BJ (cell line): ENCODE measurements around the gene FNDC11. TPM values are rescaled to one million over a fixed set of nuclear protein-coding genes. Genes with fewer than 3 reads are reported as not detected.

Source experiments
- CTCF ChIA-PET: fragments of 350-600 bp; formaldehyde crosslinking; extraction: SDS; loops from one replicate; lab custom pipeline; 2021; ENCODE audit warnings: antibody characterized with exemption, inconsistent platforms; lab: Yijun Ruan, JAX
- POLR2A ChIA-PET: fragments of 300-600 bp; sonication (Branson Sonifier 250); formaldehyde crosslinking; extraction: SDS; loops from one replicate; lab custom pipeline; 2021; ENCODE audit warnings: antibody characterized with exemption; lab: Charles Lee
- DNase-seq: peaks from one replicate; pipeline ENCODE4 v3.0.0-alpha.2; 2011; ENCODE audit warnings: low read depth
- H3K27me3 ChIP-seq: 2 replicates; pipeline ENCODE4 v1.6.0; 2011; ENCODE audit warnings: low read length; ENCODE audit not compliant: control insufficient read depth, insufficient read depth
- H3K36me3 ChIP-seq: 2 replicates; pipeline ENCODE4 v1.5.1; 2011; ENCODE audit warnings: low read length; ENCODE audit not compliant: control insufficient read depth, insufficient read depth
- H3K4me3 ChIP-seq: 2 replicates; pipeline ENCODE4 v1.5.1; 2011; ENCODE audit warnings: low read depth, mild to moderate bottlenecking, control low read depth, low read length
- polyA plus RNA-seq: library from polyadenylated mRNA; depleted of rRNA; stranded (reverse); fragments of >200 nt; gene quantifications from 2 replicates; pipeline ENCODE4 v1.2.3, GENCODE V29; 2011
- TF ChIP-seq, protein P1 (sequence below): IDR thresholded peaks from 2 replicates; pipeline ENCODE4 v1.5.1; 2011; ENCODE audit warnings: low read depth, mild to moderate bottlenecking, control low read depth, inconsistent platforms, low read length, moderate library complexity; ENCODE audit not compliant: insufficient read depth

Gene FNDC11
- polyA plus RNA-seq, 1 experiment = 0.76 TPM

DNA sequence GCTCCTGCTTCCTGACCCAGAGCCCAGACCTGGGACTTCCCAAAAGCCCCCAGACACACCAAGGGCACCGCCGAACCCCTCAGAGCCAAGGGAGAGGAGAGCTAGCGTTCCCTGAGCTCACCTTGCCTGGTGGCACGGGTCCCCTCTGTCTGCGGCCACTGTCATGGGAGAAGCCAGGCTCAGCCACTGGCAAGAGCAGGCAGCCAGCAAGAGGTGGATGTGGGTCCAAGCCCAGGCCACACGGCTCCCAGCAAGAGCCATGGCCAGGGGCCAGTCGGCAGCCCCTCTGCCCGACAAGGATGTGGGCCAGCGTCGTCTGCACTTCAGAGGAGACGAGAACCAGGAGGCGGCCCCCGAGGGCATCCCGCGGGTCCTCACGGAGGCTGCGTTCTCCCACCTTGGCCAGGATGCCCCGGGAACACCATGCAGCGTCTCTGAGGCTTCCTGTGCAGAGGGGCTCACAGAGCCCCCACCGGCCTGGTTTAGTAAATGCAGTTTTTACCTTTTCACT is 35.6 kb upstream of the FNDC11 start:
- Histone ChIP-seq H3K27me3 (no peaks in the 10 kb centered on the region), H3K4me3 (no peak overlapping the region), H3K36me3 (peaks cover 12% of the 10 kb centered on the region)
- TF ChIP-seq, protein P1, sequence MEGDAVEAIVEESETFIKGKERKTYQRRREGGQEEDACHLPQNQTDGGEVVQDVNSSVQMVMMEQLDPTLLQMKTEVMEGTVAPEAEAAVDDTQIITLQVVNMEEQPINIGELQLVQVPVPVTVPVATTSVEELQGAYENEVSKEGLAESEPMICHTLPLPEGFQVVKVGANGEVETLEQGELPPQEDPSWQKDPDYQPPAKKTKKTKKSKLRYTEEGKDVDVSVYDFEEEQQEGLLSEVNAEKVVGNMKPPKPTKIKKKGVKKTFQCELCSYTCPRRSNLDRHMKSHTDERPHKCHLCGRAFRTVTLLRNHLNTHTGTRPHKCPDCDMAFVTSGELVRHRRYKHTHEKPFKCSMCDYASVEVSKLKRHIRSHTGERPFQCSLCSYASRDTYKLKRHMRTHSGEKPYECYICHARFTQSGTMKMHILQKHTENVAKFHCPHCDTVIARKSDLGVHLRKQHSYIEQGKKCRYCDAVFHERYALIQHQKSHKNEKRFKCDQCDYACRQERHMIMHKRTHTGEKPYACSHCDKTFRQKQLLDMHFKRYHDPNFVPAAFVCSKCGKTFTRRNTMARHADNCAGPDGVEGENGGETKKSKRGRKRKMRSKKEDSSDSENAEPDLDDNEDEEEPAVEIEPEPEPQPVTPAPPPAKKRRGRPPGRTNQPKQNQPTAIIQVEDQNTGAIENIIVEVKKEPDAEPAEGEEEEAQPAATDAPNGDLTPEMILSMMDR = no peak
- POLR2A ChIA-PET = no interaction called here
- DNase-seq = no peak
- CTCF ChIA-PET = interaction anchor here (1.9 to 2.2 kb wide), 2 partner anchors 22 to 208 kb away, joined by 6 to 10 read pairs; no protein-coding TSS in a partner anchor

DNA sequence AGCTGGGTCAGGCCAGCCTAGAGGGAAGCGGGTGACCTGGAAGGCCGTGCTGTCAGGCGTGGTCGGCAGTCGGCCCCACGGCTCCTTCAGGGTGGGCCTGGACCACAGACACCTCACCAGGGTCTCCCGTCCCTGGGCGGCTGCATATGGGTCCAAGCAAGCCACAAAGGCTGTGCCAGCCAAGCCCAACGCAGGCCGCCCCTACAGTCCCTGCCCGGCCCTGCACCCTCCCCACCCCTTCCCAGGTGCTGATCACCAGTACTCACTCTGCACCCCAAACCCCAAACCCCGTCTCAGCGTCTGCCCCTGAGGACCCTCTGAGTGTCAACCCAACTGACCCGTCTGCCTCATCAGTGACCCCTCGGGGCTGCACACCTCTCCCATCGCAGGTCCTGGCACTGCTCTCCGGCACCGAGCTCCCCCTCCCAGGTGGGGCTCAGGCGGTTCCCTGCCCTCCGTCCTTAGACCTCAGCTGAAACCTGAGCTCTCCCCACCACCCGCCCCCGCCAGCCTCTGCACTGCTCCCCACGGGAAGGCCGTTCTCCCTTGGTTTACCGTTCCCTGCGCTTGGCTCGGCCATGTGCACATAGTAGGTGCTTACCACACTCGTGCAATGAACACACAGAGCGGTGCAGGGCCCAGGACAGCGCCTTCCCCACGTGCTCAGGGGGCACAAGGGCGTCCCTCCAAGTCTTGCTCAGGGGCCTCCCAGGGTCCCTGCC is 34.9 kb upstream of the FNDC11 start:
- H3K4me3 ChIP-seq = peak overlapping the region; percentile 93
- ChIA-PET POLR2A (no interaction called here), CTCF (interaction anchor here (2.2 kb wide), 1 partner anchor 23 kb away, joined by 10 read pairs; no protein-coding TSS in a partner anchor)
- H3K36me3 ChIP-seq = peaks cover 13% of the 10 kb centered on the region
- no peaks in the 10 kb centered on the region for H3K27me3 ChIP-seq
- no peak for DNase-seq
- TF ChIP-seq, protein P1 = no peak

DNA sequence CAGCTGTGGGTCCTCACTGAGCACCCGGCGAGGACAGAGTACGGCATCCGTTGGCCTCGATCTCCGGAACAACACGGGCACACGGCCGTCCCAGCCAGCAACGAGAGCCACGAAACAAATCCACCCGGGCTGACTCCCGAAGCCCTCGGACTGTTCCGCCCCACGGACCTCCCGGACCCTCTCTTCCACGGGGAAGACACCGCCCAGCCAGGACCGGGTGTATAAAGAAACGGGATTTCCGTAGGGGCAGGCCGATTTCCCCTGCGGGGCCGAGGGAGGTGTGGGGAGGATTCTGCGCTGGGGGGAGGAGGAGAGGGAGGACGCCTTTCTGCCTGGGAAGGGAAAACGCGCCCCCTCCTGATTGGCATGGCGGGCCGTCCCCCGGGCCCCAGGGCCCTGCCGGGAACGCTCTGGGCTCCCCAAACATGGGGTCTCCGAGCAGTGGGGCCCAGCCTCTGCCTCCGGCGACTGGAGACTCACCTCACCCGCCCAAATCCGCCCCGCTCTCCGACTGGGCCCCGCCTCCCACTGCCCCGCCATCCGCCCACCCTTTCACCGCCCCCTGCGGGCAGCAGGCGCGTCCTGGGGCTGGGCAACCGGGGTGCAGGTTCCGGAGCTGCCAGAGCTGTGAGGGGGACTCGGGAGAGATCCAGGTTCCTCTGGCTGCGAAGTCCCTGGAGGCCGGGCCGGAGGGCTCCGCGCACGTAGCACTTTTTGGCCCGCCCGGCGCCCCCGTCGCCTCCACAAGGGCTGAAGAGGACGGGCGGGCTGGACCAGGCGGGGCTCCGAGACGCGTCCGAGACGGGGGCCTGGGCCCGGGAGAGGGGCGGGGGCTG is 34.1 kb upstream of the FNDC11 start:
- POLR2A ChIA-PET = interaction anchor here (0.6 kb wide), 2 partner anchors 107 to 299 kb away, joined by 5 to 14 read pairs; partner anchors contain the start of gene GMEB2
- TF ChIP-seq, protein P1 = peak; percentile 54
- H3K4me3 ChIP-seq = peak overlapping the region; percentile 93
- H3K27me3 ChIP-seq = no peaks in the 10 kb centered on the region
- CTCF ChIA-PET = interaction anchor here (0.9 to 2.2 kb wide), 4 partner anchors 9 to 23 kb away, joined by 4 to 13 read pairs (median 7); no protein-coding TSS in a partner anchor
- DNase-seq = no peak
- peaks cover 13% of the 10 kb centered on the region for H3K36me3 ChIP-seq

DNA sequence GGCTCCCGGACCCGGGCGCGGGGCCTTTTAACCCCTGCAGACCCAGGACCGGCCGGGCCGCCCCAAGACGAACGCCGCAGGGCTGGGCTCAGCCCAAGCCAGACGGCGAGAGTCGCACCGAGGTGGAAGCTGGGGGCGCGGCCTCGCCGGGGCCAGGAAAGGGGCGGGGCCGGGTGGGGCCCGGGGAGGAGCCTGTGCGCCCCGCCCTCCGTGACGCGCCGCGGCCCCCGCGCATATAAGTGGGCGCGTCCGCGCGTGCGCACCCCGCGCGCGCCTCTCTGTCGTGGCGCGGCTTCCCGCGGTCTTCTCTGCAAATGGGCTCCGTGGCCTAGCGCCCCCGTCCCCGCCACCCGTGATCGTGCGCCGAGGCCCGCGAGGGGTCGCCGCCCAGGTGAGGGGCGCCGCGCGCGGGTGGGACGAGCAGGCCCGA is 33.4 kb upstream of the FNDC11 start, which contains the start of gene PPDPF:
PPDPF (plus strand) TSS at position 262 of the 430 bp plus-strand sequence. CDS start 544 bp downstream, outside the sequence.
- POLR2A ChIA-PET = interaction anchor here (0.6 kb wide), 2 partner anchors 106 to 300 kb away, joined by 5 to 14 read pairs; partner anchors contain the start of gene GMEB2
- peaks cover 13% of the 10 kb centered on the region for H3K36me3 ChIP-seq
- CTCF ChIA-PET = interaction anchor here (0.9 to 2.6 kb wide), 7 partner anchors 10 to 162 kb away, joined by 4 to 13 read pairs (median 4); partner anchors contain the start of gene PTK6
- H3K4me3 ChIP-seq = peak within 1 kb of the TSS; percentile 93
- DNase-seq = no peak
- TF ChIP-seq, protein P1 = no peak
- H3K27me3 ChIP-seq = no peaks in the 10 kb centered on the region
